GM21825 (cell line): ENCODE measurements around the gene RABGAP1.

Experiments used
- ATAC-seq: cut with Tn5 transposase; IDR thresholded peaks from one replicate; pipeline ENCODE4 v1.9.1; 2021; ENCODE audit warnings: mild to moderate bottlenecking, moderate library complexity; ENCODE audit not compliant: unreplicated experiment

RABGAP1 gene

DNA sequence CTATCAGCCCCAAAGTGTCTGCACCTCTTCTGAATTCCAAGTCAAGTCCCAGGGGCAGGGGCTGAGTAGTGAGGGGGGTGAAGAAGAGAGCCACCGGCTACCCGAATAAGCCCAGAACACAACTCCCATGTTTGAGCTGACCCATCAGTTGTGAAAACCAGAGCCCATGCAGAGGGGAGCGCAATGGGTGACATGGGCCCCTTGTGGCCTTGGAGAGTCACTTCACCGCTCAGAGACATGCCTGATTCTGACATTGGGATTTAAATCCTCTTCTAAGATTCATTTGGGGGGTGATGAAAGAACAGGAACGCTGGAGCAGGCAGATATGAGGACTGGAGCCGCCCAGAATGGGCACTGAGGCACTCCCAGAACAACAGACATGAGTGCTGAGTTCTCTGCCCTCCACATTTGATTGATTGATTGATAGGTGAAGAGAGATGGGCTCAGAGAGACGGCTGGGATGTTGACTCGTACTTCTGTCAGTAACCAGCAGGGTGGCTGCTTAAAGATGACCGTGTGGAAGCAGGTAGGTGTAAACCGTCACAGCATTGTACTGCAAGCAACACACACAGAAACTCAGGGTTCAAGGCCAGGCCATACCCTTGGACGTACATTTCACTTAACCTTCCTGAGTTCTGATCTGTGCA, 166.9 kb downstream of the RABGAP1 start:
- no peak for ATAC-seq

DNA sequence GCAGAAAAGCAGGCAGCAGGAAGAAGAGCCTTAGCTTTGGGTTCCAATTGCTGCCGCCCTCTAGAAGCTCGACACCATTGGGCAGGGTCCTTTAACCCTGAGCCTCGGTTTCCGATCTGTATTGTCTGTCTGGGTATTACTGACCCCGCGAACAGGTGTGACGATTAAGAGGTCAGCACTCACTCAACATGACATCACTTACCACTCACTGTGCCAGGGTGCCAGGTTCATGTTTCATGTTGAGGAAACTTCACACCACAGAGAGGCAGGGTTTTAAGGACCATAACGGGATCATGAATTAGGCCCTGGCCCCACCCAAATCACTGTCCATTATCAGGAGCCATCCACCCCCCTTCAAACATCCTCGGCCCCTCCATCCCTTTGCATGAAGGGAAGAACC, 168.2 kb downstream of the RABGAP1 start:
- ATAC-seq: no peak

GRCh38 chr9:123109540-123110279, 168.9 kb downstream of the RABGAP1 start:
- ATAC-seq: no peak

- no peak for ATAC-seq
Observed at GRCh38 chr9:123111427-123112014, 170.7 kb downstream of the RABGAP1 start.

GRCh38 chr9:123112015-123112975, 171.5 kb downstream of the RABGAP1 start:
- ATAC-seq: no peak

GRCh38 chr9:123113185-123113584, 172.4 kb downstream of the RABGAP1 start:
- no peak for ATAC-seq

DNA sequence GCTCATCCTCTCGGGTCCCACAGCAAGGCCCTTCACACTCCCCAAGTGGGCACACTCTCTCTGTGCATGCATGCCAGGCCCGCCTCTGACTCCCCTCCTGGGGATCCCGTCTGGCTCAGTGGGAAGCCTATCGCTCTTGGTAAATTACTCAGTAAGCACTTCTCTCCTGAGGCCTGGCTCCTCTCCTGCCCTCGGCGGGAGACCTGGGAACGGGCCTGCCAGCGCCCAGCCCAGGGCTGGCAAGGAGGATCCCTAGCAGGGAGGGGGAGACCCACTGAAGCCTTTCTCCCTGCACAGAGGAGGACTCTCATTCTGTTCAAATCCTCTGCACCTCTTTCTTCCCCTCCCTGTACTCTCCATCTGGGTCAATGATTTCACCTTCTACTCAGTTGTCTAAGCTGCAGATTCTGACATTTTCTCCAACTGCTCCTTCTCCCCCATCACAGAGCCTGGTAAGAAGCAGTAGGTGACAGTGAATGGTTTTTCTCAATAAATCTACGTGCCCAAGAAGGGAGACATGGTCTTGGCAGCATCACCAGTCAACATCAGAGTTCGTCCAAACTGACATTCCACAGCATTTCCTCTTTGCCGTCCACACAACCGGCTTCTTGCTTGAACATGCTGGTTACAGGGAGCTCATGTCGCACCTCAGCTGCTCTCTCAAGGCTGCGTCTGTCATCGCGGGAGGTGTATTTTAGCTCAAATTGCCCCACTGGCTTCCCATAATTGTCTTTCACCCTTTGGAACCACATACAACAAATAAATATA, 174.5 kb downstream of the RABGAP1 start:
- no peak for ATAC-seq

DNA sequence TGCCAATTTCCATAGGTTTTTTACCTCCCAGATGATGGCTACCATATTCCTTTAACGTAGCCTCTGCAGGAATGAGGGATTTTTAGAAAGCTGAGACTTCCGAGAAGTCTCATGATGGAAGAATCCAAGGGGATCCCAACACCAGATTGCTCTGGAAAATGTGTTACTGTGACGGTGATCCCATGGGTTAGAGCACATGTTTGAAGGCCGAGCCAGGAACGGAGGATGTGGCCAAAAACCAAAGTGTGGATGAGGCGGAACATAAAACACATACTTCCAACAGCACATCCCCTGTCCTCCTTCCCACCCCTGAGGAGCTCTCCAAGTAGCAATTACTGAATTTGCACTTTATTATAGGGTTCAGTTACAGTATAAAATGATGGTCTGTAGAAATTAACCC, 175.2 kb downstream of the RABGAP1 start:
- no peak for ATAC-seq

DNA sequence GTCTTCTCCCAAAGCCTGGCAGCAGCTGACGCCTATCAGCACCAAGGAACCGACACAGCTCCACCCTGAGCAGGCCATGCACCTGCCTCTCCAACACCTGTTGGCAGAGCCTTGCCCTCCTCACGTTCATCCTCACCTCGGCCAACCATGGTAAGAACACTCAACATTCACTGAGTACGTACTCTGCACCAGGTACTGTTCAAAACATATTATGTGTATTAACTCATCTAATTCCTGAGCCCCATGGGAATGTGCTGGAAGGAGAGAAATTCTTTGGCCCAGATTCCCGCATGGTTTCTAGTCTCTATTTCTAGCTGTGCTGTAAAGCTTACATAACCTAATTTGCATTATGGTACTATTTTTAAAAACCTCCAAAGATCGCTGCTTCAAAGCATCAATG, 178.7 kb downstream of the RABGAP1 start:
- no peak for ATAC-seq

GRCh38 chr9:123120131-123120530, 179.3 kb downstream of the RABGAP1 start:
- no peak for ATAC-seq

DNA sequence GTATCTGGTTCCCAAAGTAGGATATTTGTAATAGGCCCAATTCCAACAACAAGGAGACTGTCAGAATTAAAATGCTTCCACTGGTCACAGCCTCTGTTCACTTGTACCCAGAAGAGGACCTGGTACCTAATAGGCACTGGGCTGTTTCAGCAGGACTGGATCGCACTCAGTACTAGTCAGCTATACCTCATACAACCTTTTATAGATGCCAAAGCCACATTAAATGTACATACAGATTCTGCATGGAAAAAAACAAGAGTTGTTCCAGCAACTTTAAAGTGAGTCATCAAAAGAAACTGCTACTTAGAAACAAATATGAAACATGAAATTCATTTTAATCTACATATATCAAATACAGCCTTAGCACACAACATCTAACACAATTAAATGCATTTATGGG, 180.1 kb downstream of the RABGAP1 start:
- ATAC-seq: no peak

- ATAC-seq: no peak
Observed at GRCh38 chr9:123121457-123121856, 180.6 kb downstream of the RABGAP1 start.

GRCh38 chr9:123127512-123128075, 186.8 kb downstream of the RABGAP1 start:
- no peak for ATAC-seq

DNA sequence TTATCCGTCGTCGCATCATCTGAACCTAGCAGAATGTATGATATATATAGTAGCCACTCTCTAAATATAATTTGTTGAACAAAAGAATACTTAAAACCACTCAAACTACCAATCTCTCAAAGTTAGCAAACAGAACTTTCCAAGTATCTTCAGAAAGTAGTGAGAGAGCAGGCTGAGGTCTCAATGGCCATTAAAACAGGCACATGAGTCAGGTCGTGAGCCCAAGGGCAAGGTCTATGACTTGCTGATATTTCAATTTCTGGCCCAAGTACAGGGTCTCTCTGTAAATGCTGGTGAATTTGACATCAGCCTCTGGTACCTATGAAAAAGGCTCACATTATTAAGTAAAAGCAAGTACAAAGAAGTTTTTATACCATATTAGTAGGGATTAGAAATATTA, 187.8 kb downstream of the RABGAP1 start:
- no peak for ATAC-seq

DNA sequence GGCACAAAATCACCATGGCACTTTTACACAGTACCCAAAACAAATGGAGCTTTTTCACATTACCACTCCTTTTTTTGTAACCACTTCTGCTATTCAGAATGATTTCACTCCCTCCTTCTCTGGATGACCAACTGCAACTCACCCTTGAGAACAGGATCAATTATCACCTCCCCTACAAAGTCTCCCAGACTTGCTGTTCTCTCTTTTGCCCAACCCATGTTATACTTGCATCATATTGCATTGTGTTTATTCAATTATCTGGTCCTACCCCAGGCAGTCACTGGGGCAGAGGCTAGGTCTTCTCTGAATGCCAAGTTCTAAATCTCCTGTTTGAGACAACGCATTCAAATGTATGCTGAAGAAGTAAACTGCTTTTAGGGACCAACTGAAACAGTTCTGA, 188.6 kb downstream of the RABGAP1 start:
- no peak for ATAC-seq

DNA sequence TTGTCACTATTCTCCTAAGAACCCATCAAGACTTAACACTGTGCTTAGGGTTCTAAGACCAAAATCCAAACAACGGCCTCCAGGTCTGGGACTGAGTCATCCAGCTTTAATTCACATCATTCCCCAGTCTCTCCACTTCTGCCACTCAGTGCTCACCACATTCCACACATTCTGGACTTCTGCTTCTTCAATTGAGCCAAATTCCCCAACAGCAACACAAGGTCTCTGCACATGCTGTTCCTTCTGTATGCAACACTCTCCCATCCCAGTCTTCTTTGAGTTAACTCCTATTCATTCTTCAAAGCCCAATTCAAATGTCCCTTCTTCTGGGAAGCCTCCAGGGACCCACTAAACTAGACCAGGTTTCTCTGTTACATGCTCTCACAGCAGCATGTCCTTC, 190.4 kb downstream of the RABGAP1 start:
- ATAC-seq: no peak

DNA sequence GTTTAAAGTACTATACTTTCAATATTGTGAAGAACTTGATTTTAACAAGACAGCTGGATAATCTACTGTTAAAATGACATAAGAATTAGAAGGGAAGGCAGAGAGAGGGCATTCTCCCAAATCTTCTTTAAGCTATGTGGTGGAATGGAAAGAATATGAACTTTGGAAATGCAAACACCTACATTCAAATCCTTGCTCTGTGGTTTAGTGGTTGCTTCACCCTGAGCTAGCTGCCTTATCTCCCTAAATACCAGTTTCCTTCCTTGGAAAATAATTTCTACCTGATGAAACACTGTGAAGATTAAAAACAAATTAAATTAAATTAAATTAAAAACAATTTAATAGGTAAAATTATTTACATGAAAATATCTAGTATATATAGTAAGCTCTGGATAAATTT, 191.2 kb downstream of the RABGAP1 start:
- no peak for ATAC-seq

- ATAC-seq: no peak
Observed at GRCh38 chr9:123132696-123133095, 191.9 kb downstream of the RABGAP1 start.

- no peak for ATAC-seq
Observed at GRCh38 chr9:123135430-123135829, 194.6 kb downstream of the RABGAP1 start.

DNA sequence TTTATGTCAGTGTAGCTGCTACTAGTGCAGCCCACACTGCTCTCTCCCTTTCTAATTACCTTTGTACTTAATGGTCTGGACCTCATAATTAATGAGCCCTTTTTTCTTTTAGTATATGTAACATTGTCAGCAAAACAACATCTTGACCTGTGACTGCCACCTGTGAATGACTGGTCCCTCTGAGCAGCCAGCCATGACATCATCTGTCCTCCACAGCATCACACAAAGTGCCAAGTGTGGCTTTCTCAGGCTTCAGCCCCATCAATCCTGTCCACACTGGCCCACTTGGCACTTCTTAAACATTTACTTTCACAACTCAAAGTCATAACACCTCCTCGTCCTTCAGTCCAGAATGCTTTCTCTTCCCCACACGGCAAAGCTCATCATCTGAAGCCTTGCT, 197.3 kb downstream of the RABGAP1 start:
- ATAC-seq: no peak
